Activated CD4-positive, alpha-beta memory T cell treated with anti-CD3 and anti-CD28 coated beads for 36 hours (primary cell): ENCODE data around the gene APOO. TPM values are rescaled to one million over a fixed set of nuclear protein-coding genes. Genes with fewer than 3 reads are reported as not detected.

Experiments used
- CTCF ChIA-PET: fragments of 350-600 bp; sonication (Branson Sonifier 250); formaldehyde crosslinking; loops from one replicate; lab custom pipeline; 2021; ENCODE audit warnings: antibody characterized with exemption, inconsistent platforms; lab: Charles Lee
- POLR2A ChIA-PET: fragments of 350-600 bp; sonication (Branson Sonifier 250); formaldehyde crosslinking; loops from one replicate; lab custom pipeline; 2021; ENCODE audit warnings: antibody characterized with exemption; lab: Charles Lee
- DNase-seq: peaks from one replicate; pipeline ENCODE4 v3.0.0-alpha.2; 2020
- H3K27ac Mint-ChIP-seq: one replicate; pipeline ENCODE4 v1.8.0; 2021; ENCODE audit warnings: mixed read lengths
- H3K27me3 Mint-ChIP-seq: one replicate; pipeline ENCODE4 v1.8.0; 2021; ENCODE audit warnings: mixed read lengths
- H3K36me3 Mint-ChIP-seq: one replicate; pipeline ENCODE4 v1.8.0; 2021; ENCODE audit warnings: mixed read lengths
- H3K4me1 Mint-ChIP-seq: one replicate; pipeline ENCODE4 v1.8.0; 2021; ENCODE audit warnings: low read depth, mixed read lengths
- H3K4me3 Mint-ChIP-seq: one replicate; pipeline ENCODE4 v1.8.0; 2021; ENCODE audit warnings: mild to moderate bottlenecking, mixed read lengths
- H3K9me3 Mint-ChIP-seq: one replicate; pipeline ENCODE4 v1.8.0; 2021; ENCODE audit warnings: mixed read lengths
- intact Hi-C: fragments of 100-400 bp; cut with micrococcal nuclease; formaldehyde crosslinking; loops from one replicate; pipeline ENCODE4 v1.15.1; 2023
- total RNA-seq, 2 experiments: library from RNA; stranded (reverse); gene quantifications; one replicate each; pipeline ENCODE4 v1.2.3, GENCODE V29; 2021

Gene APOO
- total RNA-seq, 2 experiments from 2014 or later: 32.8 to 35.0 TPM

- Mint-ChIP-seq H3K36me3 (no peaks in the 10 kb centered on the region), H3K27ac (no peak overlapping the region), H3K4me1 (no peaks in the 10 kb centered on the region), H3K9me3 (no peaks in the 10 kb centered on the region), H3K27me3 (no peaks in the 10 kb centered on the region), H3K4me3 (no peak overlapping the region)
- POLR2A ChIA-PET: no interaction called here
- intact Hi-C loops: no loop called here
- CTCF ChIA-PET: interaction anchor here (0.8 kb wide), 1 partner anchor 903 kb away, joined by 3 read pairs; no protein-coding TSS in a partner anchor
- no peak for DNase-seq
These were observed 96.6 kb downstream of the APOO start for GRCh38 chrX:23811108-23811651.

- POLR2A ChIA-PET: no interaction called here
- Mint-ChIP-seq H3K27ac (no peak overlapping the region), H3K4me3 (no peak overlapping the region), H3K4me1 (no peaks in the 10 kb centered on the region), H3K27me3 (no peaks in the 10 kb centered on the region), H3K9me3 (no peaks in the 10 kb centered on the region), H3K36me3 (no peaks in the 10 kb centered on the region)
- intact Hi-C loops: no loop called here
- CTCF ChIA-PET: interaction anchor here (0.6 kb wide), 1 partner anchor 223 kb away, joined by 4 read pairs; no protein-coding TSS in a partner anchor
- DNase-seq: no peak
These were observed 97.5 kb downstream of the APOO start for GRCh38 chrX:23810279-23810678.

GRCh38 chrX:23805389-23805788 is 102.3 kb downstream of the APOO start:
- peaks cover 5% of the 10 kb centered on the region for H3K4me1 Mint-ChIP-seq
- no peak overlapping the region for H3K4me3 Mint-ChIP-seq
- CTCF ChIA-PET: no interaction called here

DNA sequence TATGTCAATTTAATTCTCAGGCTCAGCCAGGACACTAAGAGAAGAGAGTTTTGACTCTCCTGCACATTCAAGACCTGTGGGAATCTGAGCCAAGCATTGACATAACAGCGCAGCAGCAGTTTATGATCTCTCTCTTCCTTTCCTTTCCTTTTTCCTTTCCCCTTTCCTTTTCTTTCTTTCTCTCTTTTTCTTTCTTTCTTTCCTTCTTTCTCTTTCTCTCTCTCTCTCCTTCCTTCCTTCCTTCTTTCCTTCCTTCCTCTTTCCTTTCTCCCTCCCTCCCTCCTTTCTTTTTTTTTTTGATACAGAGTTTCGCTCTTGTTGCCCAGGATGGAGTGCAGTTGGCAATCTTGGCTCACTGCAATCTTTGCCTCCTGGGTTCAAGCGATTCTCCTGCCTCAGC is 103.2 kb downstream of the APOO start:
- Mint-ChIP-seq H3K4me1 (peaks cover 5% of the 10 kb centered on the region), H3K9me3 (no peaks in the 10 kb centered on the region), H3K27ac (no peak overlapping the region), H3K27me3 (no peaks in the 10 kb centered on the region), H3K4me3 (no peak overlapping the region), H3K36me3 (no peaks in the 10 kb centered on the region)
- DNase-seq: no peak
- ChIA-PET CTCF (no interaction called here), POLR2A (no interaction called here)
- intact Hi-C loops: no loop called here

More at GRCh38 chrX:23805389-23805788, 102.3 kb downstream of the APOO start:
- Mint-ChIP-seq H3K36me3 (no peaks in the 10 kb centered on the region), H3K9me3 (no peaks in the 10 kb centered on the region), H3K27ac (no peak overlapping the region), H3K27me3 (no peaks in the 10 kb centered on the region)
- POLR2A ChIA-PET: no interaction called here
- DNase-seq: no peak
- intact Hi-C loops: no loop called here

DNA sequence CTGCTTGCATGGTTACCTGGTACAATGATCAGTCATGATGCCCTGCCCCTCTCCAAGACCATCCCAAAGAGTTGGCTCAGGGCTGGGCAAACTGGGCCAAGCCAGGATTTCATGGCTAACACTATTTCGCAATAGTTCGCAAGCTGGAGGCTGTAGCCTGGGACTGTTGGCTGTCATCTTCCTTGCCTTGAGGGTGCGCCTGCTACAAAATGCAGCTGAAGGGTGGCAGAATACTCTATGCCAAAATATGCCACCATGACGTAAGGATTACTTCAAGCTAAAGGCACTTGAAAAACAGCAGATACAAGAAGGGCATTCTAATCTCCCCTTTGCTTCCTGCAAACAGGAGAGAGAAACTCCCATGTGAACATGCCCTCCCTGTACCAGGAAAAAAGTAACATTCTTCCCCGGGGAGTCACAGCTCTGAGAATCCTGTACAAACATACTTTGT is 103.8 kb downstream of the APOO start:
- POLR2A ChIA-PET: no interaction called here
- DNase-seq: no peak
- CTCF ChIA-PET: no interaction called here
- intact Hi-C loops: no loop called here
- Mint-ChIP-seq H3K27me3 (no peaks in the 10 kb centered on the region), H3K4me1 (peaks cover 5% of the 10 kb centered on the region), H3K9me3 (no peaks in the 10 kb centered on the region), H3K27ac (no peak overlapping the region), H3K36me3 (no peaks in the 10 kb centered on the region), H3K4me3 (no peak overlapping the region)

DNA sequence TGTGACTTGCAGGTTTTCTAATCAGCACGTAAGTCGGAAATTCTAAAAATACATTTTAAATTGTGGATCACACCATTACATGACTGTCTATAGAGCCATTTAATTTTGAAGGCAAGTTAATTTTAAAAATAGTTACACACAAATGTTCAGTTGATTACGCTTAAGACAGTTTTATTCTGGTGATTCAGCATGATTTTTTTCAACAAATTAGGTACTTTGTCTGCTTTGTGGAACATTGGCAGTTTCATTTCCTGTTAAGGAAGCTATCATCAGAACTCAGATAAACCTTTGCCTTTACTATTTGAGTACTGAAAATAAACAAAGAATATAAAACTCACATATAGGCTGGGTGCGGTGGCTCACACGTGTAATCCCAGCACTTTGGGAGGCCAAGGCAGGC is 105.3 kb downstream of the APOO start:
- DNase-seq: no peak
- peaks cover 7% of the 10 kb centered on the region for H3K4me1 Mint-ChIP-seq
- no peak overlapping the region for H3K27ac Mint-ChIP-seq
- intact Hi-C loops: no loop called here
- H3K9me3 Mint-ChIP-seq: no peaks in the 10 kb centered on the region
- POLR2A ChIA-PET: no interaction called here
- H3K27me3 Mint-ChIP-seq: no peaks in the 10 kb centered on the region
- CTCF ChIA-PET: no interaction called here
- no peak overlapping the region for H3K4me3 Mint-ChIP-seq
- no peaks in the 10 kb centered on the region for H3K36me3 Mint-ChIP-seq

- Mint-ChIP-seq H3K27me3 (no peaks in the 10 kb centered on the region), H3K36me3 (no peaks in the 10 kb centered on the region), H3K27ac (no peak overlapping the region), H3K4me1 (peaks cover 8% of the 10 kb centered on the region), H3K4me3 (no peak overlapping the region), H3K9me3 (no peaks in the 10 kb centered on the region)
- ChIA-PET POLR2A (no interaction called here), CTCF (no interaction called here)
- DNase-seq: no peak
- intact Hi-C loops: no loop called here
These were observed 108.2 kb downstream of the APOO start for GRCh38 chrX:23799469-23800065.

DNA sequence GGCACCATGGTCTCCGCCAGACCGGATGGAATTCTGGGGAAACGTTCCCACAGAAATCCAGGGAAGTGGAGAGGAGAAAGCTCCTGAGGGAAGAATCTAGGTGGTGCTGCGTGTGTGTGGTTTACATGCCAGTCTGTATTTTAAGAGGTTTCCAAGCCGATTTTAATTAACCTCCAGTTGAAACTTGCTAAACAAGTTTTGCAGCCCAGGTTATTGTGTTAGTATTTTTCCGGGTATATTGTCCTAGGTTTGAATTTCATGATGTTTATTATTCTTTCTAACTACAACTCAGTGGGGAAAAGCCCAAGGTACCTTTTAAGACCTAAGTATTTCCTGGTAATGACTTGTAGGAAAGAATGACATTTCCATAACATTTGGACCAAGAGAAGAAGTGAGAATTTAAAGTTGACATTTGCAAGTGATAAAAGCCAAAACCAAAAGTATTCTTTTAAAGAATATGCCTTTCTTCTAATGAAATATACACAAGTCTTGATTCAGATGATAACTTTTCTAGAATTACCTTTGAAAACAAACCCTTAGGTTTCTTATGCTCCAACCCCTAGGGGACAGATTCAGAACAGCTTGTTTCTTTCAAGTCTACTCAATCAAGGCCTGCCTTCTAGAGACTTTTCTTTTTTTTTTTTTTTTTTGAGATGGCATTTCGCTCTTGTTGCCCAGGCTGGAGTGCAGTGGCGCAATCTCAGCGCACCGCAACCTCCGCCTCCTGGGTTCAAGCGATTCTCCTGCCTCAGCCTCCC is 110.2 kb downstream of the APOO start:
- no peaks in the 10 kb centered on the region for H3K27me3 Mint-ChIP-seq
- no peak for DNase-seq
- ChIA-PET CTCF (no interaction called here), POLR2A (no interaction called here)
- no peaks in the 10 kb centered on the region for H3K36me3 Mint-ChIP-seq
- intact Hi-C loops: no loop called here
- H3K9me3 Mint-ChIP-seq: no peaks in the 10 kb centered on the region
- no peak overlapping the region for H3K27ac Mint-ChIP-seq
- no peak overlapping the region for H3K4me3 Mint-ChIP-seq
- H3K4me1 Mint-ChIP-seq: peaks cover 7% of the 10 kb centered on the region

DNA sequence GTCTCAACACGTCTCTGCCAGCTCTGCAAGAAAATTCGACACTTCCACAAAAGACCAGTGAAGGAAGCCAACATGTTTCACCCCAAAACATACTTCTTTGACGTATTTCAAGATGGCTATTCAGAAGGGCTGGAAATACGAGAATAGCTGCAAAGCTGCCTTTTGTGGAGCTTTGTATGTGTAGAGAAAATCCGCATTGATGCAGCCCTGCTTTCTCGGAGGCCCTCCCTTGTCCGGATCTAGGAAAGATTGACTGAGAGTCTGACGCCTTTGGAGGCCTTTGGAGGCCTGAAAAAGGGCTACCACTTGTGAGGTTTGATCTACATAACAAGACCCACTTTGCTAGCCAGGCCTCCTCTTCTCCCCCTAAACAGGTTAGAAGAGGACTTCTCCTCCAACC is 112.5 kb downstream of the APOO start:
- no peak for DNase-seq
- peaks cover 3% of the 10 kb centered on the region for H3K4me1 Mint-ChIP-seq
- no peaks in the 10 kb centered on the region for H3K36me3 Mint-ChIP-seq
- POLR2A ChIA-PET: interaction anchor here (0.6 kb wide), 1 partner anchor 75 kb away, joined by 5 read pairs; no protein-coding TSS in a partner anchor
- intact Hi-C loops: no loop called here
- no peaks in the 10 kb centered on the region for H3K27me3 Mint-ChIP-seq
- H3K27ac Mint-ChIP-seq: no peak overlapping the region
- no peak overlapping the region for H3K4me3 Mint-ChIP-seq
- no peaks in the 10 kb centered on the region for H3K9me3 Mint-ChIP-seq
- CTCF ChIA-PET: no interaction called here

DNA sequence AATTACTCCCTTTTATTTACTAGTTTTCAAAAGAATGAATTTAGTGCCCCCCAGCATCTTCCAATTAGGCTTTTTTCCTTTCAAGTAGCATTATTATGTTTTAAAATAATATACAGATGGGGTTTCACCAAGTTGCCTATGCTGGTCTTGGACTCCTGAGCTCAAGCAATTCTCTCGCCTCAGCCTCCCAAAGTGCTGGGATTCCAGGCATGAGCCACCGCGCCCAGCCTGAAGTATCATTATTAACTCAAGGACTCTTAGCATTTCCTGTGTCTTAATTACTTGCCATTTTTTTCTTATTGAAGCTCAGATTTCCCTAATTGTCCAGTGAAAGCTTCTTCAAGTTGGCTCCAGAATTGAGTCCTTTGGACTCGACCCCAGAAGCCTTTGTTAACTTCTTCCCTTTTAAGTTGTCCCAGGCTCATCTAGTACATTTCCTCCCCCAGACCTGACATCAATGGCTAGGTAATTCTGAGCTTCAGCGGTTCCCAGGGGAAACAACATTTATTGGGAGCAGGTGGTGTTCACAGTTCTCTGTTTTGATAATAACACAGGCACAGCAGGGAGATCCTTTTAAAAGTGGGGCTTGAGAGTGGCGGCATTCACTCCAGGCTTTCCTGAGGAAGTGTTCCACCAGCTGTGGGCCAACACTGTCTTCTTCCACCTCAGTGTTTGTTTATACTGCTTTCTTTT is 114.7 kb downstream of the APOO start:
- POLR2A ChIA-PET: no interaction called here
- H3K27ac Mint-ChIP-seq: no peak overlapping the region
- H3K4me1 Mint-ChIP-seq: peaks cover 3% of the 10 kb centered on the region
- no peak overlapping the region for H3K4me3 Mint-ChIP-seq
- no peak for DNase-seq
- H3K9me3 Mint-ChIP-seq: no peaks in the 10 kb centered on the region
- no peaks in the 10 kb centered on the region for H3K36me3 Mint-ChIP-seq
- intact Hi-C loops: no loop called here
- CTCF ChIA-PET: interaction anchor here (1.4 kb wide), 1 partner anchor 109 kb away, joined by 3 read pairs; no protein-coding TSS in a partner anchor
- H3K27me3 Mint-ChIP-seq: no peaks in the 10 kb centered on the region

GRCh38 chrX:23790155-23790497 is 117.6 kb downstream of the APOO start:
- H3K27me3 Mint-ChIP-seq: no peaks in the 10 kb centered on the region
- no peaks in the 10 kb centered on the region for H3K9me3 Mint-ChIP-seq
- H3K4me1 Mint-ChIP-seq: peaks cover 6% of the 10 kb centered on the region
- intact Hi-C loops: no loop called here
- no peak overlapping the region for H3K4me3 Mint-ChIP-seq
- peaks cover 11% of the 10 kb centered on the region for H3K36me3 Mint-ChIP-seq
- DNase-seq: no peak
- POLR2A ChIA-PET: no interaction called here
- CTCF ChIA-PET: no interaction called here
- H3K27ac Mint-ChIP-seq: no peak overlapping the region
